Endothelial cell of umbilical vein (primary cell): ENCODE results near the gene IL36G.

Experiments
- CTCF ChIP-seq, 2 donors: IDR thresholded peaks; 1 replicate in 1 of 2; 2 replicates in 1 of 2; pipeline ENCODE4 v1.5.1; 2011; ENCODE audit warnings: low read length in 2 of 2, mild to moderate bottlenecking in 2 of 2, moderate library complexity in 2 of 2, control low read depth in 1 of 2, inconsistent platforms in 1 of 2, low read depth in 1 of 2; ENCODE audit not compliant: insufficient read depth in 1 of 2; ENCODE audit errors: extremely low read depth in 1 of 2
- POLR2AphosphoS5 ChIP-seq: IDR thresholded peaks from 2 replicates; pipeline ENCODE4 v1.6.1; 2012; ENCODE audit warnings: low read depth, mild to moderate bottlenecking, control low read depth, low read length, moderate library complexity; ENCODE audit not compliant: insufficient read depth

DNA sequence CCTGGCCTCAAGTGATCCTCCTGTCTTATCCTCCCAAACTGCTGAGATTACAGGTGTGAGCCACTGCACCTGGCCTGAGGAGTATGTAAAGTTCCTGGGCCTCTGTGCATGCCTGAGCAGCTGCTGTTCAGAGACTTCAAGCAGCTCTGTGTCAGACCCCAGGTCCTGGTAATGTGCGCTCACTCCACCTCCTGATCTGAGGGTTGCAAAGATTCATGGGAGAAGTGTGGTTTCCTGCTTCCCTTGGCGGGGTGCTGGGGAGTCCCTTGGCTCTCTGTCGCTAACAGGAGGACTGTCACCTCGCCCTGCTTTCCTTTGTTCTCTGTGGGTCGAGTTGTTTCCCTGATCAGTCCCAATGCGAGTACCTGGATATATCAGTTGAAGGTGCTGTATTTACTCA lies 18.8 kb downstream of the IL36G start:
- TF ChIP-seq CTCF (IDR thresholded peaks at IDR 0.05; ENCODE audit: extremely low read depth in 1 of 2, insufficient read depth in 1 of 2, low read depth in 1 of 2, low read length in 2 of 2) = no peak
- no peak for TF ChIP-seq POLR2AphosphoS5
